Neuronal stem cell (in vitro differentiated cells): Measurements from ENCODE around the gene NOMO2.
"Not testable (repeated sequence)": the region's sequence is repeated elsewhere in the genome, so short reads cannot be mapped to it uniquely, and the experiment has no call there.

ENCODE experiments used
- DNase-seq: peaks from one replicate; pipeline ENCODE4 v3.0.0-alpha.2; 2013; ENCODE audit warnings: low spot score
- H2AFZ ChIP-seq: one replicate; pipeline ENCODE4 v1.6.1; 2013; ENCODE audit warnings: mild to moderate bottlenecking, low read length, inconsistent platforms
- H2AK5ac ChIP-seq: 2 replicates; pipeline ENCODE4 v1.6.1; 2013; ENCODE audit warnings: low read depth, mild to moderate bottlenecking, inconsistent platforms, low read length, moderate library complexity, mixed read lengths
- H2BK120ac ChIP-seq: 2 replicates; pipeline ENCODE4 v1.6.1; 2013; ENCODE audit warnings: low read depth, mild to moderate bottlenecking, inconsistent platforms, low read length, moderate library complexity, mixed read lengths
- H2BK12ac ChIP-seq: one replicate; pipeline ENCODE4 v1.6.1; 2013; ENCODE audit warnings: low read length, inconsistent platforms
- H2BK15ac ChIP-seq: 2 replicates; pipeline ENCODE4 v1.6.1; 2013; ENCODE audit warnings: mild to moderate bottlenecking, low read length, inconsistent platforms, mixed read lengths
- H2BK5ac ChIP-seq: one replicate; pipeline ENCODE4 v1.6.1; 2013; ENCODE audit warnings: inconsistent platforms, mild to moderate bottlenecking, low read length, moderate library complexity
- H3K14ac ChIP-seq: one replicate; pipeline ENCODE4 v1.6.1; 2013; ENCODE audit warnings: low read length, inconsistent platforms
- H3K18ac ChIP-seq: 2 replicates; pipeline ENCODE4 v1.6.1; 2013; ENCODE audit warnings: low read length, inconsistent platforms
- H3K23ac ChIP-seq: 2 replicates; pipeline ENCODE4 v1.6.1; 2013; ENCODE audit warnings: low read depth, mild to moderate bottlenecking, mixed read lengths, low read length, inconsistent platforms; ENCODE audit not compliant: poor library complexity
- H3K27ac ChIP-seq: replicated peaks from 3 replicates; pipeline ENCODE4 v1.5.1; 2013; ENCODE audit warnings: low read length, inconsistent platforms
- H3K27me3 ChIP-seq, 3 experiments: 2 replicates each; pipeline ENCODE4 v1.6.1; 2013; ENCODE audit warnings: low read length in 3 of 3, mild to moderate bottlenecking in 2 of 3, inconsistent platforms in 1 of 3, low read depth in 1 of 3, mixed read lengths in 1 of 3, moderate library complexity in 1 of 3; ENCODE audit not compliant: control insufficient read depth in 3 of 3, insufficient read depth in 3 of 3
- H3K36me3 ChIP-seq, 2 donors: replicated peaks in 1 of 2; 2 replicates each; pipeline ENCODE4 v1.6.1; 2013; ENCODE audit warnings: low read length in 2 of 2; ENCODE audit not compliant: control insufficient read depth in 2 of 2, insufficient read depth in 2 of 2
- H3K4ac ChIP-seq: 2 replicates; pipeline ENCODE4 v1.6.1; 2013; ENCODE audit warnings: inconsistent platforms, mild to moderate bottlenecking, low read length, moderate library complexity
- H3K4me1 ChIP-seq, 2 donors: 1 replicate in 1 of 2; 2 replicates in 1 of 2; pipeline ENCODE4 v1.6.1; 2013; ENCODE audit warnings: low read length in 2 of 2, low read depth in 1 of 2; ENCODE audit not compliant: control insufficient read depth in 2 of 2, insufficient read depth in 1 of 2
- H3K4me2 ChIP-seq: one replicate; pipeline ENCODE4 v1.6.1; 2013; ENCODE audit warnings: mild to moderate bottlenecking, low read length, inconsistent platforms; ENCODE audit not compliant: insufficient read depth, poor library complexity, severe bottlenecking
- H3K4me3 ChIP-seq, 2 donors: 2 replicates each; pipeline ENCODE4 v1.5.1; 2013; ENCODE audit warnings: low read length in 2 of 2, mild to moderate bottlenecking in 2 of 2, inconsistent platforms in 1 of 2, moderate library complexity in 1 of 2
- H3K79me1 ChIP-seq: one replicate; pipeline ENCODE4 v1.6.1; 2013; ENCODE audit warnings: low read depth, mild to moderate bottlenecking, inconsistent platforms, low read length, moderate library complexity
- H3K9ac ChIP-seq: one replicate; pipeline ENCODE4 v1.6.1; 2013; ENCODE audit warnings: mild to moderate bottlenecking, low read depth, low read length, inconsistent platforms; ENCODE audit not compliant: poor library complexity
- H3K9me3 ChIP-seq, 2 donors: replicated peaks in 1 of 2; 2 replicates each; pipeline versions ENCODE3 to v1.6.1; 2013; ENCODE audit warnings: low read length in 2 of 2, mild to moderate bottlenecking in 2 of 2, inconsistent platforms in 1 of 2, low read depth in 1 of 2, mixed read lengths in 1 of 2, moderate library complexity in 1 of 2; ENCODE audit not compliant: control insufficient read depth in 2 of 2, insufficient read depth in 1 of 2
- H4K8ac ChIP-seq: one replicate; pipeline ENCODE4 v1.6.1; 2013; ENCODE audit warnings: low read depth, mild to moderate bottlenecking, inconsistent platforms, low read length, moderate library complexity
- H4K91ac ChIP-seq: one replicate; pipeline ENCODE4 v1.6.1; 2013; ENCODE audit warnings: low read length, low read depth, mild to moderate bottlenecking, inconsistent platforms; ENCODE audit not compliant: poor library complexity
- WGBS, 2 donors: extraction: QIAGEN DNeasy Blood & Tissue Kit; methylation state at CpG; one replicate each; pipeline ENCODE4 v1.1.7; 2013; ENCODE audit warnings: missing lambda C conversion rate in 2 of 2, mixed read lengths in 1 of 2; ENCODE audit not compliant: insufficient read length in 2 of 2, insufficient replicate concordance in 1 of 2; ENCODE audit errors: extremely low coverage in 2 of 2; 5-methylcytosine and 5-hydroxymethylcytosine counted together

Gene NOMO2

GRCh38 chr16:18492118-18492897 is 69.6 kb downstream of the NOMO2 start:
- DNase-seq, H3K79me1 ChIP-seq, H3K9me3 ChIP-seq, H3K4me3 ChIP-seq, H2BK15ac ChIP-seq, H3K27ac ChIP-seq, H4K91ac ChIP-seq, H3K23ac ChIP-seq, H2AK5ac ChIP-seq, H2BK120ac ChIP-seq, H4K8ac ChIP-seq, H2BK5ac ChIP-seq, H3K4me1 ChIP-seq, H3K18ac ChIP-seq, H3K4ac ChIP-seq, H3K27me3 ChIP-seq, H2BK12ac ChIP-seq, H3K9ac ChIP-seq, H3K36me3 ChIP-seq, H2AFZ ChIP-seq, H3K14ac ChIP-seq, H3K4me2 ChIP-seq: not testable (repeated sequence)
- WGBS, 2 donors, result no CpG with 5 or more reads among the region's 11 CpGs

- not testable (repeated sequence) for H2AFZ ChIP-seq, H3K23ac ChIP-seq, H2BK5ac ChIP-seq, H3K9me3 ChIP-seq, H3K27me3 ChIP-seq, DNase-seq, H2AK5ac ChIP-seq, H2BK12ac ChIP-seq, H2BK120ac ChIP-seq, H3K4ac ChIP-seq, H3K18ac ChIP-seq, H4K91ac ChIP-seq, H4K8ac ChIP-seq, H3K79me1 ChIP-seq, H3K27ac ChIP-seq, H3K9ac ChIP-seq, H3K14ac ChIP-seq, H3K4me1 ChIP-seq, H3K4me2 ChIP-seq, H3K36me3 ChIP-seq, H2BK15ac ChIP-seq, H3K4me3 ChIP-seq
- WGBS, 2 donors, result no CpG with 5 or more reads among the region's 8 CpGs
Measured at GRCh38 chr16:18436025-18436424, 125.9 kb downstream of the NOMO2 start.

- H3K79me1 ChIP-seq, H3K27me3 ChIP-seq, H3K14ac ChIP-seq, H3K4me2 ChIP-seq, H3K23ac ChIP-seq, H3K4ac ChIP-seq, H2BK120ac ChIP-seq, H4K91ac ChIP-seq, H3K36me3 ChIP-seq, H2AK5ac ChIP-seq, H3K9me3 ChIP-seq, H3K4me1 ChIP-seq, H3K18ac ChIP-seq, H3K4me3 ChIP-seq, DNase-seq, H4K8ac ChIP-seq, H2AFZ ChIP-seq, H2BK5ac ChIP-seq, H2BK12ac ChIP-seq, H3K27ac ChIP-seq, H2BK15ac ChIP-seq, H3K9ac ChIP-seq: not testable (repeated sequence)
- WGBS, 2 donors, result no CpG with 5 or more reads among the region's 7 CpGs
Measured at GRCh38 chr16:18415827-18416226, 146.1 kb downstream of the NOMO2 start.

- H3K4me3 ChIP-seq, H3K4me2 ChIP-seq, H4K8ac ChIP-seq, H3K36me3 ChIP-seq, H3K4me1 ChIP-seq, H3K4ac ChIP-seq, H3K79me1 ChIP-seq, H2AFZ ChIP-seq, H4K91ac ChIP-seq, H2AK5ac ChIP-seq, H3K9me3 ChIP-seq, H3K14ac ChIP-seq, H3K18ac ChIP-seq, H2BK5ac ChIP-seq, H3K27ac ChIP-seq, H3K23ac ChIP-seq, DNase-seq, H2BK15ac ChIP-seq, H2BK120ac ChIP-seq, H3K9ac ChIP-seq, H2BK12ac ChIP-seq, H3K27me3 ChIP-seq: not testable (repeated sequence)
- no CpG with 5 or more reads among the region's 11 CpGs for WGBS, 2 donors
Measured at GRCh38 chr16:18409532-18410293, 152.2 kb downstream of the NOMO2 start.
